OCI-LY7 (cell line): Measurements from ENCODE around the gene GMPPA. TPM values are rescaled to one million over a fixed set of nuclear protein-coding genes. Genes with fewer than 3 reads are reported as not detected.

Experiments
- BruUV-seq: library from RNA; stranded (reverse); fragments of 400-500 nt; replicated peaks from 2 replicates; lab custom pipeline; 2021; lab: Mats Ljungman, UMichigan
- CTCF ChIA-PET: fragments of 300-600 bp; sonication (Branson Sonifier 250); formaldehyde crosslinking; loops from one replicate; lab custom pipeline; 2022; ENCODE audit warnings: antibody characterized with exemption; ENCODE audit not compliant: unreplicated experiment; lab: Charles Lee
- POLR2A ChIA-PET: fragments of 300-600 bp; sonication (Branson Sonifier 250); formaldehyde crosslinking; loops from one replicate; lab custom pipeline; 2022; ENCODE audit warnings: antibody characterized with exemption; lab: Charles Lee
- DNase-seq: peaks from one replicate; pipeline ENCODE4 v3.0.0-alpha.2; 2015; ENCODE audit warnings: low spot score
- H2AFZ ChIP-seq: fragments of 200-600 bp; sonication (generic), shearing (Covaris generic); 2 replicates; pipeline ENCODE4 v1.6.1; 2014; ENCODE audit warnings: mild to moderate bottlenecking, antibody characterized with exemption, low read length, moderate library complexity
- H3K27ac ChIP-seq: fragments of 200-600 bp; sonication (generic); 2 replicates; pipeline ENCODE4 v1.5.1; 2014; ENCODE audit warnings: mixed run types, low read depth, mild to moderate bottlenecking, moderate library complexity, low read length, inconsistent platforms; ENCODE audit not compliant: poor library complexity, severe bottlenecking
- H3K36me3 ChIP-seq: fragments of 200-600 bp; sonication (generic); 2 replicates; pipeline ENCODE4 v1.6.1; 2014; ENCODE audit warnings: mild to moderate bottlenecking, antibody characterized with exemption, low read length, moderate library complexity, mixed read lengths; ENCODE audit not compliant: insufficient read depth
- H3K4me1 ChIP-seq: fragments of 200-600 bp; sonication (generic); 2 replicates; pipeline ENCODE4 v1.5.1; 2014; ENCODE audit warnings: mild to moderate bottlenecking, low read length; ENCODE audit not compliant: insufficient read depth, poor library complexity, severe bottlenecking
- H3K4me2 ChIP-seq: fragments of 200-600 bp; sonication (generic); 2 replicates; pipeline ENCODE4 v1.6.1; 2014; ENCODE audit warnings: mild to moderate bottlenecking, low read length
- H3K4me3 ChIP-seq: fragments of 200-600 bp; sonication (generic); 2 replicates; pipeline ENCODE4 v1.5.1; 2014; ENCODE audit warnings: mild to moderate bottlenecking, low read depth, low read length; ENCODE audit not compliant: poor library complexity, severe bottlenecking
- H3K79me2 ChIP-seq: fragments of 200-600 bp; sonication (generic); 2 replicates; pipeline ENCODE4 v1.6.1; 2016; ENCODE audit warnings: low read depth, mild to moderate bottlenecking, low read length, moderate library complexity, mixed read lengths; ENCODE audit not compliant: insufficient read depth
- H3K9me2 ChIP-seq: fragments of 200-600 bp; sonication (generic); 2 replicates; pipeline ENCODE4 v1.6.1; 2016; ENCODE audit warnings: mild to moderate bottlenecking, low read length, mixed read lengths; ENCODE audit not compliant: insufficient read depth
- H3K9me3 ChIP-seq: fragments of 200-600 bp; sonication (generic); 2 replicates; pipeline ENCODE4 v1.6.1; 2014; ENCODE audit warnings: mild to moderate bottlenecking, mixed run types, low read length, mixed read lengths
- H4K20me1 ChIP-seq: fragments of 200-600 bp; sonication (generic); 2 replicates; pipeline ENCODE4 v1.6.1; 2014; ENCODE audit warnings: mild to moderate bottlenecking, antibody characterized with exemption, low read length, moderate library complexity, mixed read lengths; ENCODE audit not compliant: insufficient read depth
- EZH2phosphoT487 ChIP-seq: fragments of 200-600 bp; sonication (generic); IDR thresholded peaks from 2 replicates; pipeline ENCODE4 v1.6.1; 2018; ENCODE audit warnings: low read depth, borderline replicate concordance, mild to moderate bottlenecking, mixed run types, antibody characterized with exemption, low read length, moderate library complexity, mixed read lengths
- intact Hi-C: fragments of 100-400 bp; cut with micrococcal nuclease; formaldehyde crosslinking; loops from one replicate; pipeline ENCODE4 v1.10.0; 2022; ENCODE audit not compliant: unreplicated experiment
- total RNA-seq, 2 experiments: library from RNA; depleted of rRNA in 1 of 2; stranded (reverse); fragments of >200 nt in 1 of 2; shearing (Covaris generic) in 1 of 2; gene quantifications; 2 replicates each; pipeline ENCODE4 v1.2.3, GENCODE V29; 2014 to 2022
- TF ChIP-seq, protein P1 (sequence below): fragments of 200-600 bp; sonication (generic); conservative IDR thresholded peaks from 2 replicates; pipeline ENCODE4 v1.5.1; 2014; ENCODE audit warnings: mild to moderate bottlenecking, antibody characterized with exemption, low read length, moderate library complexity, mixed read lengths

The GMPPA gene
- total RNA-seq, 2 experiments from 2014 or later: 28.4 to 46.4 TPM

DNA sequence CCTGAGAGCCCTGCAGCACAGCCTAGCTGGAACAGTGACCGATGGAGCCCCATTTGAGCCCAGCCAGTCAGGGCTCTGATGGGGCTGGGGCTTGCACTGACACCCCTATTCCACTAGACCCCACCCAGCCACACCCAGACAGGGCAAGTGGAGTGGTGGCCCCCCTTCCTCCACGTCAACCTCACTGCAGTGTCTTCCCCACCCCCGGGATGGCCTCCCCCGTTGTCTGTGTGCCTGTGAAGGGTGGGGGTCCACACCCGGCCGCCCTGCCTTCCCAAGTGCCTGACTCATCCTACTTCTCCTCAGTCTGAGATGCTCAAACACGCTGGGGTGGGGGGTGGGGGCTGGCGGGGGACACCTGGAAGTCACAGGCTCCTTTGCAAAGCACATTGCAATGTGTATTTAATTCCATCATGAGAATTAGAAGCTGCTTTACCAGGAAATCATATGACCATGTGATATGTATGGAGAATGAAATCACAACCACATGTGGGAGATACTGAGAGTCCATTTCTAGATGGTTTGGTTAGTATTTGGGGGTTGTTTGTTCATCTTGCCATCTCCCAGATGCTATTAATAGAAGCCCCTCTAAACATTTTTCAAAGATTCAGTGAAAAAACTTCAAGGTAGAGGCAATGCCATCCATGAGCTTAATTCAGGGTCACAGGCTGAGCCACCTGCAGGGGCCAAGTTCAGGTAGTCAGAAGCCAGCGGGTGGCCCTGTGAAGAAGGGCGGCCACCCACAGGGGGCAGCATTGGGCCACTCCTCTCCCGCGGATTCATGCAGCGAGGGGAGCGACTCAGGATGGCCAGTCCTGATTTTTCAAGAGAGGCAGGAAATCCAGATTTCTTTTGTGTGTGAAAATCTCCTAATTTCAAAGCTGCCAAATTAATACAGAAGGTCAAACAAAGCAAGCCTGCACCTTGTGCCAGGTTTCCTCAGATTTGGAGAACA is 22.7 kb upstream of the GMPPA start:
- Histone ChIP-seq H3K27ac (no peak overlapping the region), H3K9me2 (no peaks in the 10 kb centered on the region), H3K4me3 (no peak overlapping the region), H3K79me2 (no peaks in the 10 kb centered on the region), H3K4me2 (no peak overlapping the region), H3K9me3 (no peaks in the 10 kb centered on the region), H3K36me3 (no peaks in the 10 kb centered on the region), H2AFZ (no peak overlapping the region), H4K20me1 (no peaks in the 10 kb centered on the region; the same call in 1 of the 2 replicates), H3K4me1 (no peaks in the 10 kb centered on the region)
- peak; percentile 62 for DNase-seq
- CTCF ChIA-PET: interaction anchor here (0.6 to 1.1 kb wide), 3 partner anchors 15 to 57 kb away, joined by 3 to 9 read pairs (median 6); no protein-coding TSS in a partner anchor
- no peak for TF ChIP-seq EZH2phosphoT487
- TF ChIP-seq, protein P1, sequence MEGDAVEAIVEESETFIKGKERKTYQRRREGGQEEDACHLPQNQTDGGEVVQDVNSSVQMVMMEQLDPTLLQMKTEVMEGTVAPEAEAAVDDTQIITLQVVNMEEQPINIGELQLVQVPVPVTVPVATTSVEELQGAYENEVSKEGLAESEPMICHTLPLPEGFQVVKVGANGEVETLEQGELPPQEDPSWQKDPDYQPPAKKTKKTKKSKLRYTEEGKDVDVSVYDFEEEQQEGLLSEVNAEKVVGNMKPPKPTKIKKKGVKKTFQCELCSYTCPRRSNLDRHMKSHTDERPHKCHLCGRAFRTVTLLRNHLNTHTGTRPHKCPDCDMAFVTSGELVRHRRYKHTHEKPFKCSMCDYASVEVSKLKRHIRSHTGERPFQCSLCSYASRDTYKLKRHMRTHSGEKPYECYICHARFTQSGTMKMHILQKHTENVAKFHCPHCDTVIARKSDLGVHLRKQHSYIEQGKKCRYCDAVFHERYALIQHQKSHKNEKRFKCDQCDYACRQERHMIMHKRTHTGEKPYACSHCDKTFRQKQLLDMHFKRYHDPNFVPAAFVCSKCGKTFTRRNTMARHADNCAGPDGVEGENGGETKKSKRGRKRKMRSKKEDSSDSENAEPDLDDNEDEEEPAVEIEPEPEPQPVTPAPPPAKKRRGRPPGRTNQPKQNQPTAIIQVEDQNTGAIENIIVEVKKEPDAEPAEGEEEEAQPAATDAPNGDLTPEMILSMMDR: peak; percentile 89
- intact Hi-C loops: loop anchor here (1.0 kb wide), 1 partner anchor 54 kb away; no protein-coding TSS in a partner anchor
- POLR2A ChIA-PET: interaction anchor here (0.6 to 1.0 kb wide), 2 partner anchors 42 to 49 kb away, joined by 3 read pairs; no protein-coding TSS in a partner anchor
- no TSS peak for BruUV-seq

DNA sequence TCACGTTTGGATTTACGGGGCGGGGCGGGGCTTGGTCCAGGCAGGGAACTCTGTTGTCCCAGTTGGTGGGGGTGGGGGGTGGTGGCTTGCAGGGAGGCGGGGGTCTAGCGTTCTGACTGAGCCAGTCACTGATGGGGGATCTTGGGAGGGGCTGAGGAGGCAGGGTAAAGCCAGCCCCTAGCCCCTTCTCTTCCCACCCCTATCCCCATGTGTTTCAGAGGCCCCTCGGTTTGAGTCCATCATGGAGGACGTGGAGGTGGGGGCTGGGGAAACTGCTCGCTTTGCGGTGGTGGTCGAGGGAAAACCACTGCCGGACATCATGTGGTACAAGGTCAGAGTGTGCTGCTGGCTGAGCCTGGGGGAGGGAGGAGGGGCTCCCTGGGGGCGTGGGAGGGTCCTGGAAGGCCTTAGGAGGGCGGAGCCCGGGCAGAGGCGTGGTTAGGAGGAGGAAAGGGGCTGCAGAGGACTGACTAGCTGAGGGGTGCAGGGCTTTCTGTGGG is 22.0 kb upstream of the GMPPA start:
- intact Hi-C loops: loop anchor here (1.0 kb wide), 1 partner anchor 54 kb away; no protein-coding TSS in a partner anchor

More for the DNA sequence above, 22.0 kb upstream of the GMPPA start:
- H3K9me2 ChIP-seq: no peaks in the 10 kb centered on the region
- no peak overlapping the region for H2AFZ ChIP-seq
- no peaks in the 10 kb centered on the region for H3K79me2 ChIP-seq
- H3K27ac ChIP-seq: no peak overlapping the region
- no TSS peak for BruUV-seq
- no peaks in the 10 kb centered on the region for H3K4me1 ChIP-seq
- ChIA-PET CTCF (interaction anchor here (1.1 kb wide), 1 partner anchor 21 kb away, joined by 6 read pairs; no protein-coding TSS in a partner anchor), POLR2A (no interaction called here)
- no peaks in the 10 kb centered on the region for H3K9me3 ChIP-seq
- H3K36me3 ChIP-seq: no peaks in the 10 kb centered on the region
- TF ChIP-seq EZH2phosphoT487: no peak
- TF ChIP-seq, protein P1: no peak
- no peak for DNase-seq
- H4K20me1 ChIP-seq: no peaks in the 10 kb centered on the region; the same call in 1 of the 2 replicates
- no peak overlapping the region for H3K4me2 ChIP-seq
- no peak overlapping the region for H3K4me3 ChIP-seq
